NOMO-1 treated with dmso at 0.1 percent for 144 hours (cell line): Measurements from ENCODE around the gene USF2.
"Not testable (repeated sequence)": the region's sequence is repeated elsewhere in the genome, so short reads cannot be mapped to it uniquely, and the experiment has no call there.

Source experiments
- DNase-seq: peaks from one replicate; lab custom pipeline; 2025; ENCODE audit not compliant: unreplicated experiment; lab: John Stamatoyannopoulos, UW

USF2 gene

GRCh38 chr19:35268536-35269437 is at the start of gene USF2:
Gene USF2, plus strand, starts transcription at chr19:35268962. Its CDS starts 140 bp downstream, at chr19:35269102.
- DNase-seq, result peak; percentile 33

GRCh38 chr19:35219008-35219407 is 49.8 kb upstream of the USF2 start:
- DNase-seq, result no peak

GRCh38 chr19:35220315-35220921 is 48.3 kb upstream of the USF2 start:
- DNase-seq, result no peak

- DNase-seq, result not testable (repeated sequence)
Measured at GRCh38 chr19:35220973-35221590, 47.7 kb upstream of the USF2 start.

GRCh38 chr19:35222373-35223015 is 46.3 kb upstream of the USF2 start:
- no peak for DNase-seq

- no peak for DNase-seq
Measured at GRCh38 chr19:35223084-35223790, 45.5 kb upstream of the USF2 start.

- DNase-seq, result no peak
Measured at GRCh38 chr19:35223862-35224505, 44.8 kb upstream of the USF2 start.

- DNase-seq, result no peak
Measured at GRCh38 chr19:35224681-35225571, 43.8 kb upstream of the USF2 start.

- DNase-seq, result no peak
Measured at GRCh38 chr19:35225951-35226350, 42.8 kb upstream of the USF2 start.

- DNase-seq, result no peak
Measured at GRCh38 chr19:35226748-35227147, 42.0 kb upstream of the USF2 start.

GRCh38 chr19:35228177-35228930 is 40.4 kb upstream of the USF2 start, which contains the start of gene FAM187B:
Gene FAM187B, minus strand, starts transcription at chr19:35228739. Its CDS starts 59 bp downstream, at chr19:35228680.
- no peak for DNase-seq

GRCh38 chr19:35229601-35230000 is 39.2 kb upstream of the USF2 start:
- no peak for DNase-seq

GRCh38 chr19:35231956-35232645 is 36.7 kb upstream of the USF2 start:
- no peak for DNase-seq

- DNase-seq, result no peak
Measured at GRCh38 chr19:35232912-35233311, 35.9 kb upstream of the USF2 start.

- no peak for DNase-seq
Measured at GRCh38 chr19:35236638-35237400, 31.9 kb upstream of the USF2 start.

- not testable (repeated sequence) for DNase-seq
Measured at GRCh38 chr19:35239597-35239996, 29.2 kb upstream of the USF2 start.

- peak; percentile 36 for DNase-seq
Measured at GRCh38 chr19:35240327-35240726, 28.4 kb upstream of the USF2 start.
